CD14-positive monocyte (primary cell): Measurements from ENCODE around the gene SMARCC1. TPM values are rescaled to one million over a fixed set of nuclear protein-coding genes. Genes with fewer than 3 reads are reported as not detected.
"Not testable (repeated sequence)": the region's sequence is repeated elsewhere in the genome, so short reads cannot be mapped to it uniquely, and the experiment has no call there.

Experiments used
- DNase-seq, 3 donors: peaks; one replicate each; pipeline ENCODE4 v3.0.0-alpha.2; 2011 to 2022
- H2AFZ ChIP-seq: 2 replicates; pipeline ENCODE4 v1.6.0; 2012; ENCODE audit warnings: mild to moderate bottlenecking, low read depth, low read length, inconsistent platforms; ENCODE audit not compliant: insufficient read depth, poor library complexity, severe bottlenecking
- H3K27ac ChIP-seq, 2 donors: 1 replicate in 1 of 2; 2 replicates in 1 of 2; pipeline ENCODE4 v1.5.1; 2012 to 2013; ENCODE audit warnings: low read length in 2 of 2, control low read depth in 1 of 2, inconsistent platforms in 1 of 2, low read depth in 1 of 2, mild to moderate bottlenecking in 1 of 2
- H3K27me3 ChIP-seq, 2 donors: one replicate each; pipeline versions ENCODE4 v1.6.0 to v1.6.1; 2011 to 2013; ENCODE audit warnings: low read length in 2 of 2; ENCODE audit not compliant: control insufficient read depth in 2 of 2, insufficient read depth in 2 of 2
- H3K36me3 ChIP-seq, 2 donors: replicated peaks in 1 of 2; 1 replicate in 1 of 2; 2 replicates in 1 of 2; pipeline versions ENCODE4 v1.5.1 to v1.6.1; 2012 to 2013; ENCODE audit warnings: low read length in 2 of 2, control low read depth in 1 of 2, inconsistent platforms in 1 of 2, mild to moderate bottlenecking in 1 of 2; ENCODE audit not compliant: insufficient read depth in 2 of 2, control insufficient read depth in 1 of 2
- H3K4me1 ChIP-seq, 2 donors: 1 replicate in 1 of 2; 2 replicates in 1 of 2; pipeline versions ENCODE4 v1.5.1 to v1.6.1; 2012 to 2013; ENCODE audit warnings: low read length in 2 of 2, control low read depth in 1 of 2, inconsistent platforms in 1 of 2, mild to moderate bottlenecking in 1 of 2, moderate library complexity in 1 of 2; ENCODE audit not compliant: insufficient read depth in 2 of 2, control insufficient read depth in 1 of 2
- H3K4me2 ChIP-seq: replicated peaks from 2 replicates; pipeline ENCODE3; 2012; ENCODE audit warnings: low read length, moderate library complexity, mild to moderate bottlenecking; ENCODE audit not compliant: poor library complexity, severe bottlenecking; ENCODE audit errors: extremely low read depth
- H3K4me3 ChIP-seq, 3 experiments: fragments of 200-600 bp in 1 of 3; sonication (generic) in 1 of 3; replicated peaks in 1 of 3; 1 replicate in 2 of 3; 2 replicates in 1 of 3; pipeline ENCODE4 v1.5.1; 2011 to 2013; ENCODE audit warnings: low read length in 3 of 3, mild to moderate bottlenecking in 3 of 3, control low read depth in 2 of 3, low read depth in 2 of 3, inconsistent platforms in 1 of 3, moderate library complexity in 1 of 3
- H3K79me2 ChIP-seq: 2 replicates; pipeline ENCODE4 v1.6.0; 2012; ENCODE audit warnings: mild to moderate bottlenecking, control low read depth, inconsistent platforms, low read length, moderate library complexity; ENCODE audit not compliant: insufficient read depth
- H3K9ac ChIP-seq: 2 replicates; pipeline ENCODE4 v1.6.0; 2017; ENCODE audit warnings: low read length, mild to moderate bottlenecking; ENCODE audit not compliant: insufficient read depth, poor library complexity, severe bottlenecking
- H3K9me3 ChIP-seq, 2 donors: replicated peaks in 1 of 2; 1 replicate in 1 of 2; 2 replicates in 1 of 2; pipeline versions ENCODE4 v1.5.1 to v1.6.1; 2012 to 2013; ENCODE audit warnings: low read length in 2 of 2, control low read depth in 1 of 2; ENCODE audit not compliant: control insufficient read depth in 1 of 2, insufficient read depth in 1 of 2
- H4K20me1 ChIP-seq: 2 replicates; pipeline ENCODE4 v1.6.0; 2012; ENCODE audit warnings: mild to moderate bottlenecking, low read length, control low read depth, moderate library complexity; ENCODE audit not compliant: insufficient read depth
- H3K27ac Mint-ChIP-seq, 7 donors: one replicate each; pipeline ENCODE4 v1.8.0; 2020; ENCODE audit warnings: mild to moderate bottlenecking in 7 of 7, mixed read lengths in 7 of 7, moderate library complexity in 6 of 7, inconsistent platforms in 2 of 7
- H3K27me3 Mint-ChIP-seq, 3 donors: one replicate each; pipeline ENCODE4 v1.8.0; 2021 to 2022; ENCODE audit warnings: low read depth in 3 of 3, mild to moderate bottlenecking in 3 of 3, mixed read lengths in 3 of 3, moderate library complexity in 3 of 3, inconsistent platforms in 1 of 3
- H3K36me3 Mint-ChIP-seq, 2 donors: one replicate each; pipeline ENCODE4 v1.8.0; 2020; ENCODE audit warnings: mixed read lengths in 2 of 2, inconsistent platforms in 1 of 2, mild to moderate bottlenecking in 1 of 2
- H3K4me1 Mint-ChIP-seq: one replicate; pipeline ENCODE4 v1.8.0; 2020; ENCODE audit warnings: mild to moderate bottlenecking, mixed read lengths
- H3K4me3 Mint-ChIP-seq, 2 donors: one replicate each; pipeline ENCODE4 v1.8.0; 2020; ENCODE audit warnings: mild to moderate bottlenecking in 2 of 2, mixed read lengths in 2 of 2, moderate library complexity in 1 of 2
- H3K9me3 Mint-ChIP-seq, 7 donors: one replicate each; pipeline ENCODE4 v1.8.0; 2020 to 2022; ENCODE audit warnings: mixed read lengths in 7 of 7, mild to moderate bottlenecking in 6 of 7, moderate library complexity in 6 of 7, inconsistent platforms in 2 of 7
- WGBS: methylation state at CpG from one replicate; pipeline ENCODE4 v1.1.5; 2013; ENCODE audit warnings: missing lambda C conversion rate; ENCODE audit not compliant: insufficient coverage; 5-methylcytosine and 5-hydroxymethylcytosine counted together
- intact Hi-C, 2 donors: fragments of 100-400 bp; cut with micrococcal nuclease; formaldehyde crosslinking; loops; one replicate each; pipeline versions ENCODE4 v1.15.0 to v1.15.1; 2023
- polyA minus RNA-seq: library from RNA; depleted of rRNA, polyadenylated mRNA; stranded (reverse); fragments of >200 nt; gene quantifications from 2 replicates; pipeline ENCODE4 v1.2.3, GENCODE V29; 2012
- polyA plus RNA-seq, 3 donors: library from polyadenylated mRNA; depleted of rRNA in 1 of 3; unstranded in 2 of 3; stranded (reverse) in 1 of 3; fragments of 300-500 nt in 2 of 3; fragments of >200 nt in 1 of 3; fragmentation: Illumina TruSeq in 2 of 3; gene quantifications; 1 replicate in 2 of 3; 2 replicates in 1 of 3; pipeline ENCODE4 v1.2.3, GENCODE V29; 2012 to 2021
- total RNA-seq, 12 experiments: library from RNA in 1 of 12; stranded (reverse) in 1 of 12; fragments of 120-200 nt in 1 of 12; gene quantifications; one replicate each; pipeline ENCODE4 v1.2.4 and lab custom pipeline; 2013 to 2026; ENCODE audit warnings: mixed read lengths in 6 of 12, inconsistent platforms in 1 of 12
- TF ChIP-seq, protein P1 (sequence below): fragments of 200-600 bp; IDR thresholded peaks from one replicate; pipeline ENCODE4 v1.8.0; 2022; ENCODE audit warnings: antibody characterized with exemption, mild to moderate bottlenecking

SMARCC1 gene
- 24.1 TPM for total RNA-seq (2013)
- 10 to 100 TPM in 2 of 3 donors, 1 to 10 TPM in 1; 8.8 to 33.5 (median 20.5) TPM for polyA plus RNA-seq
- polyA minus RNA-seq: 13.4 and 21.7 TPM in 2 replicates
- 25.3 to 107 (median 84.2) reads per million in 11 experiments for total RNA-seq (lab: John Stamatoyannopoulos, UW)

DNA sequence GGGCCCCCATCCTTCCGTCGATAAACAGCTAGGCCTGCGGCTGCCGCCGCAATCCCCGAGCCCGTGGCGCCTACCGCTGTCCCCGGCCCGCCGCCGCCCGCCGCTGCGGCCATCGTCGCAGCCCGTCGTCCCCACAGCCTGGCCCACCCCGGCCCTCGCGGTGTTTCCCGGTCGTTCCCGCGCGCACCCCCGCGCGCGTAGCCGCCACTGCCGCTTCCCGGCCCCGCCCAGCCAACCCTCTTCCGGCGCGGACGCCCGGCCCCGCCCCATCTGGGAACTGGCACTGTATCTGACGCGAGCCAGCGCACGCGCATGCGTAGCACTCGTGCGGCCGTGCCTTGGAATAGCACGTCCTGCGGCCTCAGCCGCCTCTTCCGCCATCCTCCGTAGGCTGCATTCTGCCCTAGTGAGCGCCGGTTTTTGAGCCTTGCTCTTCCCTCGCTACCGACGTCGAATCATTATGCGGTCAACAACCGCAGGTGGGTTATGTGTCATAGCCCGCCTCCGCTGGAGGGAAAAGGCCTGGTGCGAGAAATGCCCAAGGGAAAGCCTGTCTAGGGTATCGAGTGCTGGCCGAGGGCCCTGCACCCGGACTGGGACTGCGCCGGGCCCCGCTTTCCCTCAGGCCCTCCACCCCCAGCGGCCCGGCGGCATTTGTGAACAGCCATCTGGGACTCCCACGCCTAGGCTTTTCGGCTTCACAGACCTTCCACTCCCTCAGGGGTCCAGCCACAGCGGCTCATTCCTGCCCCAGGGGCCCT is at the start of gene SMARCC1:
SMARCC1 (minus strand) TSS at position 209 of the 761 bp plus-strand sequence; CDS start at position 113, 96 bp downstream.
- peak; percentile 97 to 98 (median 98) for DNase-seq
- Histone ChIP-seq H3K9ac (peak within 1 kb of the TSS; percentile 91), H3K27ac (peak within 1 kb of the TSS; percentile 96), H3K4me2 (peak within 1 kb of the TSS; percentile 78), H2AFZ (peak within 1 kb of the TSS; percentile 98), H3K27me3 (no peaks in the 10 kb centered on the region), H3K9me3 (no peaks in the 10 kb centered on the region), H3K4me1 (peaks cover 25 to 31% of the 10 kb centered on the region in 2 donors), H3K4me3 (peak within 1 kb of the TSS; percentile 79 to 93 (median 89)), H3K79me2 (peaks cover 59% of the 10 kb centered on the region), H4K20me1 (peaks cover 35% of the 10 kb centered on the region), H3K36me3 (no peaks in the 10 kb centered on the region)
- under 1% methylated on average over 79 of the region's 79 CpGs for WGBS
- H3K4me3 Mint-ChIP-seq: peak within 1 kb of the TSS; percentile 93 to 98
- peak within 1 kb of the TSS; percentile 94 to 99 (median 98) for H3K27ac Mint-ChIP-seq
- H3K36me3 Mint-ChIP-seq: no peaks in the 10 kb centered on the region
- TF ChIP-seq, protein P1, sequence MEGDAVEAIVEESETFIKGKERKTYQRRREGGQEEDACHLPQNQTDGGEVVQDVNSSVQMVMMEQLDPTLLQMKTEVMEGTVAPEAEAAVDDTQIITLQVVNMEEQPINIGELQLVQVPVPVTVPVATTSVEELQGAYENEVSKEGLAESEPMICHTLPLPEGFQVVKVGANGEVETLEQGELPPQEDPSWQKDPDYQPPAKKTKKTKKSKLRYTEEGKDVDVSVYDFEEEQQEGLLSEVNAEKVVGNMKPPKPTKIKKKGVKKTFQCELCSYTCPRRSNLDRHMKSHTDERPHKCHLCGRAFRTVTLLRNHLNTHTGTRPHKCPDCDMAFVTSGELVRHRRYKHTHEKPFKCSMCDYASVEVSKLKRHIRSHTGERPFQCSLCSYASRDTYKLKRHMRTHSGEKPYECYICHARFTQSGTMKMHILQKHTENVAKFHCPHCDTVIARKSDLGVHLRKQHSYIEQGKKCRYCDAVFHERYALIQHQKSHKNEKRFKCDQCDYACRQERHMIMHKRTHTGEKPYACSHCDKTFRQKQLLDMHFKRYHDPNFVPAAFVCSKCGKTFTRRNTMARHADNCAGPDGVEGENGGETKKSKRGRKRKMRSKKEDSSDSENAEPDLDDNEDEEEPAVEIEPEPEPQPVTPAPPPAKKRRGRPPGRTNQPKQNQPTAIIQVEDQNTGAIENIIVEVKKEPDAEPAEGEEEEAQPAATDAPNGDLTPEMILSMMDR: no peak
- intact Hi-C loops: loop anchor here in 1 of 2 donors (10.0 kb wide), 1 partner anchor 663 kb away; the partner anchor contains the start of genes ATRIP, CCDC51 and TMA7
- H3K9me3 Mint-ChIP-seq: no peaks in the 10 kb centered on the region
- H3K4me1 Mint-ChIP-seq: peaks cover 26% of the 10 kb centered on the region
- peaks cover 0 to 3% (median 0%) of the 10 kb centered on the region in 3 donors for H3K27me3 Mint-ChIP-seq

GRCh38 chr3:47829482-47829881 is 47.8 kb upstream of the SMARCC1 start:
- H2AFZ ChIP-seq, H3K9ac ChIP-seq, H3K9me3 ChIP-seq, H3K27me3 Mint-ChIP-seq, DNase-seq, H3K4me3 ChIP-seq, H3K4me2 ChIP-seq, H3K9me3 Mint-ChIP-seq, H3K27me3 ChIP-seq, H3K27ac ChIP-seq, H3K4me3 Mint-ChIP-seq: not testable (repeated sequence)
- H3K36me3 Mint-ChIP-seq: peaks cover 52 to 79% of the 10 kb centered on the region in 2 donors
- intact Hi-C loops: loop anchor here in 1 of 2 donors (5.0 kb wide), 1 partner anchor 163 kb away; no protein-coding TSS in a partner anchor
- H3K4me1 Mint-ChIP-seq: peaks cover 22% of the 10 kb centered on the region
- Histone ChIP-seq H3K4me1 (peaks cover 10 to 14% of the 10 kb centered on the region in 2 donors), H3K79me2 (peaks cover 22% of the 10 kb centered on the region), H4K20me1 (peaks cover 15% of the 10 kb centered on the region), H3K36me3 (peaks cover 47 to 72% of the 10 kb centered on the region in 2 donors)
- 100% methylated on average over 2 of the region's 9 CpGs for WGBS
- H3K27ac Mint-ChIP-seq: peak overlapping the region in 1 of 7 donors; percentile 21
